Measurements from ENCODE around the gene ZNF423. TPM values are rescaled to one million over a fixed set of nuclear protein-coding genes. Genes with fewer than 3 reads are reported as not detected.

ZNF423 gene
- total and polyA plus RNA-seq, 2 of the 13 experiments (the other 11 are each of a cell fraction or from before 2014, with no cell fraction given): 0.07 to 0.31 TPM

DNA sequence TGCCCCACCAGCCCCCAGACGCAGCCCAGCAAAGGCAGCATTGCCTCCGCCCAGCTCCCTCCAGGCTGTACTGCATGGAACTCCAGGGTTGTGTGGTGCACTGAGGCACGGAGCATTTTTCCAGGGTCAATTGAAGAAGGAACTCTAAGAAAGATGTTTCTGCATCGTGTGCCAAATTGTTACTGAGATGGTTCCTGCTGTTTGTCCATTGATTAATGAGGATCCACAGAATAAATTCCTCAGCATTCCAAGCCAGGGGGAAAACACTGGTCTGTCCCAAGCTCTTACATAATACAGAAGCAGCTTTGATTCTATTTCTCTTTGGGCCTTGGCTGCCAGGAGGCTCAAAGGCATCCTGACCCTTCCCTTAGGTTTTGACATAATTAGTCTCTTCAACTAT, 80.9 kb downstream of the ZNF423 start:
- Histone ChIP-seq H3K9me3 (ENCODE audit: low read length) (no peaks in the 10 kb centered on the region), H3K4me3 (replicated peaks in 1 of 3; ENCODE audit: insufficient read depth in 1 of 3, low read depth in 2 of 3, low read length in 3 of 3) (no peak overlapping the region), H3K36me3 (replicated peaks in 1 of 2; ENCODE audit: control insufficient read depth in 1 of 2, insufficient read depth in 2 of 2, low read length in 2 of 2) (no peaks in the 10 kb centered on the region), H2AFZ (ENCODE audit: low read length) (no peak overlapping the region), H3K9ac (ENCODE audit: insufficient read depth, low read depth, low read length) (no peak overlapping the region), H4K20me1 (ENCODE audit: insufficient read depth, low read length) (no peaks in the 10 kb centered on the region), H3K4me2 (ENCODE audit: low read depth, low read length) (no peak overlapping the region), H3K4me1 (ENCODE audit: insufficient read depth, low read length) (no peaks in the 10 kb centered on the region), H3K27ac (ENCODE audit: extremely low read length, insufficient read depth, low read length) (no peak overlapping the region), H3K79me2 (ENCODE audit: insufficient read depth, low read length) (no peaks in the 10 kb centered on the region), H3K27me3 (ENCODE audit: control insufficient read depth in 1 of 2, insufficient read depth in 2 of 2, low read length in 2 of 2) (peaks cover 0 to 10% of the 10 kb centered on the region in 2 experiments; a peak in 3 of 5 replicates)
- intact Hi-C loops (cut with micrococcal nuclease; ENCODE audit: unreplicated experiment) (no loop called here), in situ Hi-C loops (cut with HindIII; ENCODE audit: extremely low pct_ligation_motif_present, low pct_unique_long_range_greater_than_20kb) (no loop called here)
- TF ChIP-seq HDAC2 (CRISPR knock-in tag; IDR thresholded peaks at IDR 0.05) (no peak), MNT (IDR thresholded peaks at IDR 0.05) (no peak), ZFP82 (CRISPR knock-in tag; IDR thresholded peaks at IDR 0.05; ENCODE audit: borderline replicate concordance) (no peak), SYNCRIP (IDR thresholded peaks at IDR 0.05; ENCODE audit: insufficient read depth, low read depth, low read length) (no peak), NFYB (CRISPR knock-in tag; IDR thresholded peaks at IDR 0.05) (no peak), ZNF737 (CRISPR knock-in tag; IDR thresholded peaks at IDR 0.05; ENCODE audit: borderline replicate concordance) (no peak), TMF1 (CRISPR knock-in tag; IDR thresholded peaks at IDR 0.05; ENCODE audit: low read depth) (no peak), ETV5 (CRISPR knock-in tag; IDR thresholded peaks at IDR 0.05; ENCODE audit: borderline replicate concordance) (no peak), KMT2B (CRISPR knock-in tag; IDR thresholded peaks at IDR 0.05) (no peak), KAT7 (CRISPR knock-in tag; IDR thresholded peaks at IDR 0.05; ENCODE audit: borderline replicate concordance) (no peak), ZNF672 (CRISPR knock-in tag; IDR thresholded peaks at IDR 0.05) (no peak), KDM6A (CRISPR knock-in tag; IDR thresholded peaks at IDR 0.05; ENCODE audit: low read depth) (no peak)
- TF ChIP-seq, protein P1, sequence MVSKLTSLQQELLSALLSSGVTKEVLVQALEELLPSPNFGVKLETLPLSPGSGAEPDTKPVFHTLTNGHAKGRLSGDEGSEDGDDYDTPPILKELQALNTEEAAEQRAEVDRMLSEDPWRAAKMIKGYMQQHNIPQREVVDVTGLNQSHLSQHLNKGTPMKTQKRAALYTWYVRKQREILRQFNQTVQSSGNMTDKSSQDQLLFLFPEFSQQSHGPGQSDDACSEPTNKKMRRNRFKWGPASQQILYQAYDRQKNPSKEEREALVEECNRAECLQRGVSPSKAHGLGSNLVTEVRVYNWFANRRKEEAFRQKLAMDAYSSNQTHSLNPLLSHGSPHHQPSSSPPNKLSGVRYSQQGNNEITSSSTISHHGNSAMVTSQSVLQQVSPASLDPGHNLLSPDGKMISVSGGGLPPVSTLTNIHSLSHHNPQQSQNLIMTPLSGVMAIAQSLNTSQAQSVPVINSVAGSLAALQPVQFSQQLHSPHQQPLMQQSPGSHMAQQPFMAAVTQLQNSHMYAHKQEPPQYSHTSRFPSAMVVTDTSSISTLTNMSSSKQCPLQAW (CRISPR knock-in tag; IDR thresholded peaks at IDR 0.05): no peak
- ChIA-PET POLR2A (no interaction called here), CTCF (ENCODE audit: low intra/inter-chr PET ratio, low total read pairs) (no interaction called here)
- 26% methylated on average over 4 of the region's 4 CpGs for WGBS (ENCODE audit: low lambda C conversion rate)
- ATAC-seq: no peak
- no peak for DNase-seq (ENCODE audit: low spot score)
- FAIRE-seq: no peak
- BruUV-seq (replicated peaks): no TSS peak

Measured in HepG2 (cell line).